ENCODE results near the gene KIF15. TPM values are rescaled to one million over a fixed set of nuclear protein-coding genes. Genes with fewer than 3 reads are reported as not detected.

KIF15 gene
- total RNA-seq, 1 experiment from 2014 or later: 23.7 TPM

- Mint-ChIP-seq H3K4me1 (no peaks in the 10 kb centered on the region), H3K27me3 (ENCODE audit: low read depth) (no peaks in the 10 kb centered on the region), H3K36me3 (peaks cover 67% of the 10 kb centered on the region), H3K4me3 (no peak overlapping the region), H3K9me3 (peaks cover 20% of the 10 kb centered on the region), H3K27ac (no peak overlapping the region)
- DNase-seq (ENCODE audit: low spot score) (no peak), ATAC-seq (no peak)
- ChIA-PET POLR2A (no interaction called here), CTCF (no interaction called here)
- TF ChIP-seq USF2 (CRISPR knock-in tag; IDR thresholded peaks at IDR 0.05) (no peak), ZNF138 (CRISPR knock-in tag; conservative IDR thresholded peaks at IDR 0.05) (no peak), FOXK1 (CRISPR knock-in tag; IDR thresholded peaks at IDR 0.05) (no peak), SOX15 (CRISPR knock-in tag; IDR thresholded peaks at IDR 0.05) (no peak), MLX (CRISPR knock-in tag; IDR thresholded peaks at IDR 0.05) (no peak), E2F5 (CRISPR knock-in tag; IDR thresholded peaks at IDR 0.05) (no peak), ZNF121 (CRISPR knock-in tag; IDR thresholded peaks at IDR 0.05) (no peak)
- TF ChIP-seq, protein P1, sequence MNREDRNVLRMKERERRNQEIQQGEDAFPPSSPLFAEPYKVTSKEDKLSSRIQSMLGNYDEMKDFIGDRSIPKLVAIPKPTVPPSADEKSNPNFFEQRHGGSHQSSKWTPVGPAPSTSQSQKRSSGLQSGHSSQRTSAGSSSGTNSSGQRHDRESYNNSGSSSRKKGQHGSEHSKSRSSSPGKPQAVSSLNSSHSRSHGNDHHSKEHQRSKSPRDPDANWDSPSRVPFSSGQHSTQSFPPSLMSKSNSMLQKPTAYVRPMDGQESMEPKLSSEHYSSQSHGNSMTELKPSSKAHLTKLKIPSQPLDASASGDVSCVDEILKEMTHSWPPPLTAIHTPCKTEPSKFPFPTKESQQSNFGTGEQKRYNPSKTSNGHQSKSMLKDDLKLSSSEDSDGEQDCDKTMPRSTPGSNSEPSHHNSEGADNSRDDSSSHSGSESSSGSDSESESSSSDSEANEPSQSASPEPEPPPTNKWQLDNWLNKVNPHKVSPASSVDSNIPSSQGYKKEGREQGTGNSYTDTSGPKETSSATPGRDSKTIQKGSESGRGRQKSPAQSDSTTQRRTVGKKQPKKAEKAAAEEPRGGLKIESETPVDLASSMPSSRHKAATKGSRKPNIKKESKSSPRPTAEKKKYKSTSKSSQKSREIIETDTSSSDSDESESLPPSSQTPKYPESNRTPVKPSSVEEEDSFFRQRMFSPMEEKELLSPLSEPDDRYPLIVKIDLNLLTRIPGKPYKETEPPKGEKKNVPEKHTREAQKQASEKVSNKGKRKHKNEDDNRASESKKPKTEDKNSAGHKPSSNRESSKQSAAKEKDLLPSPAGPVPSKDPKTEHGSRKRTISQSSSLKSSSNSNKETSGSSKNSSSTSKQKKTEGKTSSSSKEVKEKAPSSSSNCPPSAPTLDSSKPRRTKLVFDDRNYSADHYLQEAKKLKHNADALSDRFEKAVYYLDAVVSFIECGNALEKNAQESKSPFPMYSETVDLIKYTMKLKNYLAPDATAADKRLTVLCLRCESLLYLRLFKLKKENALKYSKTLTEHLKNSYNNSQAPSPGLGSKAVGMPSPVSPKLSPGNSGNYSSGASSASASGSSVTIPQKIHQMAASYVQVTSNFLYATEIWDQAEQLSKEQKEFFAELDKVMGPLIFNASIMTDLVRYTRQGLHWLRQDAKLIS (CRISPR knock-in tag; IDR thresholded peaks at IDR 0.05; ENCODE audit: borderline replicate concordance): no peak
- TF ChIP-seq, protein P2, sequence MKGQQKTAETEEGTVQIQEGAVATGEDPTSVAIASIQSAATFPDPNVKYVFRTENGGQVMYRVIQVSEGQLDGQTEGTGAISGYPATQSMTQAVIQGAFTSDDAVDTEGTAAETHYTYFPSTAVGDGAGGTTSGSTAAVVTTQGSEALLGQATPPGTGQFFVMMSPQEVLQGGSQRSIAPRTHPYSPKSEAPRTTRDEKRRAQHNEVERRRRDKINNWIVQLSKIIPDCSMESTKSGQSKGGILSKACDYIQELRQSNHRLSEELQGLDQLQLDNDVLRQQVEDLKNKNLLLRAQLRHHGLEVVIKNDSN (CRISPR knock-in tag; IDR thresholded peaks at IDR 0.05): no peak
Measured at GRCh38 chr3:44835684-44836083, 74.1 kb downstream of the KIF15 start.

- Mint-ChIP-seq H3K9me3 (peaks cover 4% of the 10 kb centered on the region), H3K4me1 (no peaks in the 10 kb centered on the region), H3K4me3 (no peak overlapping the region), H3K36me3 (peaks cover 77% of the 10 kb centered on the region), H3K27ac (no peak overlapping the region), H3K27me3 (ENCODE audit: low read depth) (no peaks in the 10 kb centered on the region)
- DNase-seq (ENCODE audit: low spot score): no peak
- ChIA-PET POLR2A (no interaction called here), CTCF (no interaction called here)
- TF ChIP-seq SMAD4 (CRISPR knock-in tag; IDR thresholded peaks at IDR 0.05) (no peak), E2F1 (CRISPR knock-in tag; IDR thresholded peaks at IDR 0.05) (no peak), ZNF671 (CRISPR knock-in tag; IDR thresholded peaks at IDR 0.05) (no peak), NR3C1 (CRISPR knock-in tag; conservative IDR thresholded peaks at IDR 0.05; ENCODE audit: low read depth) (no peak), GTF2I (CRISPR knock-in tag; conservative IDR thresholded peaks at IDR 0.05) (no peak)
- TF ChIP-seq, protein P3, sequence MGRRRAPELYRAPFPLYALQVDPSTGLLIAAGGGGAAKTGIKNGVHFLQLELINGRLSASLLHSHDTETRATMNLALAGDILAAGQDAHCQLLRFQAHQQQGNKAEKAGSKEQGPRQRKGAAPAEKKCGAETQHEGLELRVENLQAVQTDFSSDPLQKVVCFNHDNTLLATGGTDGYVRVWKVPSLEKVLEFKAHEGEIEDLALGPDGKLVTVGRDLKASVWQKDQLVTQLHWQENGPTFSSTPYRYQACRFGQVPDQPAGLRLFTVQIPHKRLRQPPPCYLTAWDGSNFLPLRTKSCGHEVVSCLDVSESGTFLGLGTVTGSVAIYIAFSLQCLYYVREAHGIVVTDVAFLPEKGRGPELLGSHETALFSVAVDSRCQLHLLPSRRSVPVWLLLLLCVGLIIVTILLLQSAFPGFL (CRISPR knock-in tag; IDR thresholded peaks at IDR 0.05; ENCODE audit: borderline replicate concordance): no peak
- no peak for ATAC-seq
Measured at GRCh38 chr3:44842376-44842775, 80.8 kb downstream of the KIF15 start.

All from WTC11 (cell line).